ENCODE data around the gene RIPOR2.
"Not testable (repeated sequence)": the region's sequence is repeated elsewhere in the genome, so short reads cannot be mapped to it uniquely, and the experiment has no call there.

The RIPOR2 gene

GRCh38 chr6:24757611-24758010, 178.1 kb downstream of the RIPOR2 start:
- no peak for DNase-seq

DNA sequence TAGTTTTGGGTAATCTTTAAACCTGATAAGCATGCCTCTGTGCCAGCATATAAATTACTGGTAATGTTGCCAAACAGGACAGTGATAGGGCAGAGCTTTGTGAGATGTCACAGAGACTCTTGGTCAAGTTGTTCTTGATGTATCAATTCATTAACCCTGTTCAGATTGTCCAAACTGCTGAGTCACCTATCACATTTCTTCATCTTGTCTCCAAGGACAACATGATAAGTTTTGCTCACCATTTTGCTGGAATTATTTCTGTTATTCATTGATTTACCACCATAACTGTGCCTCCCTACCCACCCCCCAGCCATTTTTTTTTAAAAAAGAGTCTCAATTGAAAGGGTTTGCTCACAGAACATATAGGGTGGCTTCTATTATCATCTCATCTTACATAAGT, 180.5 kb downstream of the RIPOR2 start:
- DNase-seq, result no peak

DNA sequence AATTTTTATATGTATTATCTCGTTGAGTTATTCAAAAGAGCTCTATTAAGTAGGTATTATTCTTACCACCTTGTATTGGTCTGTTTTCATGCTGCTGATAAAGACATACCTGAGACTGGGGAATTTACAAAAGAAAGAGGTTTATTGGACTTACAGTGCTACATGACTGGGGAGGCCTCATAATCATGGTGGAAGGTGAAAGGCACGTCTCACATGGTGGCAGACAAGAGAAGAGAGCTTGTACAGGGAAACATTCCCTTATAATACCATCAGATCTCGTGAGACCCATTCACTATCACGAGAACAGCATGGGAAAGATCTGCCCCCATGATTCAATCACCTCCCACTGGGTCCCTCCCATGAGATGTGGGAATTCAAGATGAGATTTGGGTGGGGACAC, 181.4 kb downstream of the RIPOR2 start:
- not testable (repeated sequence) for DNase-seq
